PC-9 (cell line): ENCODE data around the gene ARL5A. TPM values are rescaled to one million over a fixed set of nuclear protein-coding genes. Genes with fewer than 3 reads are reported as not detected.

ENCODE experiments used
- BruUV-seq: library from RNA; stranded (reverse); fragments of 400-500 nt; replicated peaks from 2 replicates; lab custom pipeline; 2021; lab: Mats Ljungman, UMichigan
- CTCF ChIA-PET: fragments of 300-600 bp; sonication (Branson Sonifier 250); formaldehyde crosslinking; loops from one replicate; lab custom pipeline; 2022; ENCODE audit warnings: antibody characterized with exemption; lab: Charles Lee
- POLR2A ChIA-PET: fragments of 300-600 bp; sonication (Branson Sonifier 250); formaldehyde crosslinking; loops from one replicate; lab custom pipeline; 2022; ENCODE audit warnings: antibody characterized with exemption; ENCODE audit not compliant: unreplicated experiment; lab: Charles Lee
- DNase-seq, 2 experiments: peaks; one replicate each; pipeline versions ENCODE4 v3.0.0 to v3.0.0-alpha.2; 2015 to 2022; ENCODE audit warnings: mixed read lengths in 1 of 2
- H2AFZ ChIP-seq: fragments of 200-600 bp; sonication (generic); 2 replicates; pipeline ENCODE4 v1.8.1; 2017; ENCODE audit warnings: antibody characterized with exemption
- H3F3A ChIP-seq: fragments of 200-600 bp; sonication (generic); 2 replicates; pipeline ENCODE4 v1.8.1; 2017; ENCODE audit warnings: antibody characterized with exemption, mild to moderate bottlenecking, low read depth; ENCODE audit not compliant: insufficient read depth
- H3K27ac ChIP-seq: fragments of 200-600 bp; sonication (generic); 2 replicates; pipeline ENCODE4 v1.6.1; 2016; ENCODE audit warnings: mixed run types
- H3K27me3 ChIP-seq: fragments of 200-600 bp; sonication (generic); 2 replicates; pipeline ENCODE4 v1.6.1; 2016; ENCODE audit warnings: low read depth, mixed run types; ENCODE audit not compliant: insufficient read depth
- H3K36me3 ChIP-seq: fragments of 200-600 bp; sonication (generic); 2 replicates; pipeline ENCODE4 v1.6.1; 2016; ENCODE audit warnings: low read depth, mixed run types
- H3K4me1 ChIP-seq: fragments of 200-600 bp; sonication (generic); replicated peaks from 2 replicates; pipeline ENCODE4 v1.6.1; 2016; ENCODE audit warnings: mixed run types; ENCODE audit not compliant: insufficient read depth
- H3K4me2 ChIP-seq: fragments of 200-600 bp; sonication (generic); 2 replicates; pipeline ENCODE4 v1.6.1; 2017; ENCODE audit warnings: mixed run types
- H3K4me3 ChIP-seq: fragments of 200-600 bp; sonication (generic); 2 replicates; pipeline ENCODE4 v1.6.1; 2016; ENCODE audit warnings: mixed run types
- H3K79me2 ChIP-seq: fragments of 200-600 bp; sonication (generic); 2 replicates; pipeline ENCODE4 v1.6.1; 2017; ENCODE audit warnings: low read depth, mixed run types
- H3K9me2 ChIP-seq: fragments of 200-600 bp; sonication (generic); 2 replicates; pipeline ENCODE4 v1.8.1; 2017; ENCODE audit warnings: mild to moderate bottlenecking; ENCODE audit not compliant: insufficient read depth
- H3K9me3 ChIP-seq: fragments of 200-600 bp; sonication (generic); 2 replicates; pipeline ENCODE4 v1.8.1; 2016; ENCODE audit warnings: low read depth; ENCODE audit not compliant: insufficient read depth
- H4K20me1 ChIP-seq: fragments of 200-600 bp; sonication (generic); 2 replicates; pipeline ENCODE4 v1.8.1; 2017; ENCODE audit not compliant: insufficient read depth
- CTCF ChIP-seq: fragments of 200-600 bp; sonication (generic); conservative IDR thresholded peaks from 2 replicates; pipeline ENCODE4 v1.6.1; 2017; ENCODE audit warnings: mixed run types, antibody characterized with exemption, mild to moderate bottlenecking, moderate library complexity
- EZH2 ChIP-seq: fragments of 200-600 bp; sonication (generic); IDR thresholded peaks from 2 replicates; pipeline ENCODE4 v1.8.0; 2017; ENCODE audit warnings: antibody characterized with exemption, low read depth
- intact Hi-C: fragments of 100-400 bp; cut with micrococcal nuclease; formaldehyde crosslinking; loops from one replicate; pipeline ENCODE4 v1.10.0; 2022; ENCODE audit not compliant: unreplicated experiment
- total RNA-seq: library from RNA; stranded (reverse); gene quantifications from 2 replicates; pipeline ENCODE4 v1.2.3, GENCODE V29; 2021

ARL5A gene
- total RNA-seq, 1 experiment from 2014 or later: 36.1 TPM

GRCh38 chr2:151769606-151770005, 58.6 kb downstream of the ARL5A start:
- no peaks in the 10 kb centered on the region for H3K79me2 ChIP-seq
- intact Hi-C loops: no loop called here
- no peaks in the 10 kb centered on the region for H4K20me1 ChIP-seq
- no peaks in the 10 kb centered on the region for H3K36me3 ChIP-seq
- no peak for DNase-seq
- H3K9me2 ChIP-seq: no peaks in the 10 kb centered on the region
- no TSS peak for BruUV-seq
- POLR2A ChIA-PET: no interaction called here
- H3K27me3 ChIP-seq: no peaks in the 10 kb centered on the region
- H3F3A ChIP-seq: no peaks in the 10 kb centered on the region
- H2AFZ ChIP-seq: no peak overlapping the region
- H3K27ac ChIP-seq: no peak overlapping the region
- CTCF ChIA-PET: no interaction called here
- H3K4me2 ChIP-seq: no peak overlapping the region
- peaks cover 10% of the 10 kb centered on the region for H3K4me1 ChIP-seq
- no peak overlapping the region for H3K4me3 ChIP-seq
- H3K9me3 ChIP-seq: no peaks in the 10 kb centered on the region
- TF ChIP-seq EZH2 (no peak), CTCF (no peak)

- no TSS peak for BruUV-seq
- Histone ChIP-seq H2AFZ (no peak overlapping the region), H4K20me1 (no peaks in the 10 kb centered on the region), H3K9me2 (no peaks in the 10 kb centered on the region), H3K4me2 (0 out of 2 replicates have a peak overlapping the region, but pooled peaks have one; percentile 7), H3K4me3 (no peak overlapping the region), H3K79me2 (no peaks in the 10 kb centered on the region), H3K27me3 (no peaks in the 10 kb centered on the region), H3K36me3 (no peaks in the 10 kb centered on the region), H3K4me1 (peaks cover 10% of the 10 kb centered on the region), H3K27ac (no peak overlapping the region), H3F3A (no peaks in the 10 kb centered on the region), H3K9me3 (no peaks in the 10 kb centered on the region)
- ChIA-PET POLR2A (no interaction called here), CTCF (no interaction called here)
- no peak for TF ChIP-seq CTCF
- DNase-seq: peak in 1 of 2 experiments; percentile 39
- intact Hi-C loops: no loop called here
Observed at GRCh38 chr2:151767536-151767935, 60.7 kb downstream of the ARL5A start.

GRCh38 chr2:151766437-151767153, 61.6 kb downstream of the ARL5A start:
- CTCF ChIA-PET: no interaction called here
- H4K20me1 ChIP-seq: no peaks in the 10 kb centered on the region

More at GRCh38 chr2:151766437-151767153, 61.6 kb downstream of the ARL5A start:
- POLR2A ChIA-PET: no interaction called here
- BruUV-seq: no TSS peak
- TF ChIP-seq CTCF: no peak
- no peak for TF ChIP-seq EZH2
- DNase-seq: no peak
- intact Hi-C loops: no loop called here
- no peak overlapping the region for H2AFZ ChIP-seq
- no peak overlapping the region for H3K4me3 ChIP-seq
- H3F3A ChIP-seq: no peaks in the 10 kb centered on the region
- no peaks in the 10 kb centered on the region for H3K9me2 ChIP-seq
- H3K4me1 ChIP-seq: peaks cover 10% of the 10 kb centered on the region
- H3K9me3 ChIP-seq: no peaks in the 10 kb centered on the region
- H3K36me3 ChIP-seq: no peaks in the 10 kb centered on the region
- no peaks in the 10 kb centered on the region for H3K27me3 ChIP-seq
- H3K4me2 ChIP-seq: no peak overlapping the region
- H3K79me2 ChIP-seq: no peaks in the 10 kb centered on the region
- H3K27ac ChIP-seq: no peak overlapping the region
